ENCODE data around the gene LYRM9.
"Not testable (repeated sequence)": the region's sequence is repeated elsewhere in the genome, so short reads cannot be mapped to it uniquely, and the experiment has no call there.

LYRM9 gene

DNA sequence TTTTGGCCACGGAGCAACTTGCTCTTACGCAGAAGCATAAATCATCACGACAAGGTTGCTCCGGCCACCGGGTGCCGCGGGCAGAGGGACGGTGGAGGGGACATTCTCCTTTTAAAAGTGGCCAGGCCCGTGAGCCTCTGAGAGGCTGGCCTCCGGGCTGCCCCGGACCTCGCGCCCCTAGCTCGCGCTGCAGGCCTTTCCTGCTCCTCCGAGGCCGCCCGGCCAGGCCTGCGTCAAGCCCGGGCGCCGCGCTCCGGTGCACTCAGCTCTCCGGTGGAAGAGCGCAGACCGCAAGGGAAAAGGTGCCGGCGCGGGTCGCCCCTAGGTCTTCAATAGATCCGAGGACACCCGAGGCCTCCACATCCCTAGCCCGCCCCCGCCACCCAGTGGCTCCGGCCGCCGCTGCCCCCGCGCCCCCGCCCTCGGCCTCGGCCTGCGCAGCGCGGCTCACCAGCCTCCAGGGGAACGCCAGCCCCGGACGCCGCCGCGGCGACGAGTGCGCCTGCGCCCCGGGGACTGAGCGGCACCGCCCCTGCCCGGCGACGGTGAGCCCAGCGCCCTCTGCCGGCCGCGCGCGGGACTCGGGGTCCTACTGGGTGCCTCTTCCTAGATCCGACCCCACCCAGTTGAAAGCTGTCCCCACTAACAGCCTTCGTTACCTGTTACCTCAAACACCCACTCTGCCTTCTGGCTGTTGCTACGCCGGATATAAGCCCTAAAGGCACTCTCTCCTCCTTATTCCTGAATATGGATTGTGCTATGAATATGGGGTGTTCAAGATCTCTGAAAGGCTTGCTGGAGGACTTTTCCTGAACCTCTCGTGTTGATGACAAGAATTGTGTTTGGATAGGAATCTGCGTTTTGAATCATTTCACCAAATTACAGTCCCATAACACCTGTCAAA lies at the start of gene LYRM9:
TSS of gene LYRM9 (minus strand) at position 500 of the 904 bp plus-strand sequence. CDS start 10,671 bp downstream, outside the sequence.
- DNase-seq (ENCODE audit: low read depth): peak; percentile 85

DNA sequence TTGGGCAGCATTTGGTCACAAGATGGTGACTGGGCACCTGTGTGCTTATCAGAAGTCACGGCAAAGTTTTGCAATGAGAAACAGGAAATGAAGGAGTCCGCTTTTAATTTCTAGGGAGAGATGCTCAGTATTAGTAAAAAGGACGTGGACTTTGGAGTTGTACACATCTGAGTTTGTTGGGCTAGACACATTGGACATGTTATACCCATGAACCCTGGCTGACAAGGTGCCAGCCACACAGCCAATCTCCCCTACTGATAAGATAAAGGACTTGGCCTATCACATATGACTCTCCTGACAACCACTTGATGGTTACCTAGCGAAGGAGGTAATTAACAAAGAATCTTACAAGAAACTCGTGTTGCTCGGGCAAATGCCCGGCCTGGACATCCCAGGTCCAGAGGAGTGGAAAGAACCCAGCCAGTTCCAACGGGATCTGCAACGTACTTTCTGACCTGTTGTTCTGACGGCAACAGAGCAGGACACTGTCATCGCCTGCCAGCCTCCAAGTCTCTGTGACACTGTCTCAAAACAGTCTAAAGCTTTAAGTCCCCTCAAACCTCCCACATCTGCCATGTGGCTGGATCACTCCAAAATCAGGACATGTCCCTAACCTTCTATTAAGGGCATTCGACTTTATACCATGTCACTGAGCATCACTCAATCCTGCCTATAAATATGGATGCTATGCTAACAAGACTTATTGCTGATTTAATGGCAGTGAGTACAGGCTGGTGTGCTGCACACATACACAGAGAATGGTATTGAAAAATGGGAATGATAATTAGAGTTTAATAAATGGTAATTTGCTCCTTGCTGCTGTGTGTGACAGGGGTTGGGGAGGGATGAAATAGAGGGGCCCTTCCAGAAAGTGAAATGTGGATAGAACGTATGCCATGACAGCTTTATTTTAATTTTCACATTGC lies 47.6 kb upstream of the LYRM9 start:
- DNase-seq (ENCODE audit: low read depth): no peak

DNA sequence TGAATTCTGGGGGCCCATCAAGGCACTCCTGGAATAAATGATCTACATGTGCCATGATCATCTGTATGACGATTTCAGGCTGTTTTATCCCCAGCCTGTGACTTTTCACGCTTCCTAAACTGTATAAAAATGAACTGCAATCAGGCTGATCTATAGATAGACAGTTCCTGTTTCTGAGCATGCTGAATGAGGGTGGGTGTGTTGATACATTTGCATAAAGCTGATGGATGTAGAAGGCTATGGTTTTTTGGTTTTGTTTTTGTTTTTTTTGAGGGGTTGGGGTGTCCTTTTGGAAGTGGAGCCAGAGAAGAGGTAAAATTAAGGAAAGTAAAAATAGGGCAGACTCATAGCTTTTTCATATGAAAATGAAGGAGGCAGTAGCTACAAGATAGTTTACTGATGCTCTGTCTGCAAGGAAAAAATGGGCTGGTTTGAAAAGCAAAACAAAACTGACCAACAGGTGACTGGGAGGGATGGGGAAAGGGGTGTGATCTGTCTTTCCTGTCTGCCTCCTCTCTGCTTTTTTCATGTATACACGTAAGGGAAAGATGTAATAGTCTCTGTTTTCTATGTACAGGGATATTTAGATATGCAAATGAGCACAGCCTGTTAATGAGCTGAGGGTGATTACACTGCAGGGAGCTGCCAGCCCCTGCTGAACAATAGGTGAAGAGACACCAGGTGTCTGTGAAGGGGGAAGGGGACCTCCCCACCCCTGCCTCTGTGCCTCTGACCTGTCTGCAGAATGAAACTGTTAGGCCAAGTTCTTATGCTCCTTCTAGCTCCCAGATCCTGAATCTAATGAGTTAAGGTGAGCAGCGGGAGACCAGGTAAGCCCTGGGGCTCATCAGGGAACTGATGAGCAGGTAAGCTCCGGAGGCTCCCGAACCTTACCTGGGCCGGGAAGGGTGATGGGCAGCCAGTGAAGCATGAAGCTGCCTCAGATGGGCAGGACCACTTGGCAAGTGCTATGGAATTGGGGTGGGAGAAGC lies 46.6 kb upstream of the LYRM9 start:
- DNase-seq (ENCODE audit: low read depth): no peak

DNA sequence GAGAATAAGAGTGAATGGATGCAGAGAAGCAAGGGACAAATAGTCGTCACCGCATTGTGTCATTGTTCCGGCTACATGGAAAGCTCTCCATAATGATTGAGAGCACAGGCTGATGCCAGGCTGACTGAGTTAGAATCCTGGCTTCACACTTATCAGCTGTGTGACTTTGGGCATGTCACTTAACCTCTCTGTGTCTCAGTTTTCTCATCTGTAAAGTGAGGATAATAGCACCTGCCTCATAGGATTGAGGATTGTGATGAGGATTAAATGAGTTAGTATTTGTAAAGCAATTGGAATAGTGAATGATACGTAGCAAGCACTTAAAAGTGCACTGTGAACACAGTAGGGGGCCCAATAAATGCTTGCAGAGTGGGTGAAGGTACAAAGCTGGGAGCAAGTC lies 45.7 kb upstream of the LYRM9 start:
- no peak for DNase-seq (ENCODE audit: low read depth)

DNA sequence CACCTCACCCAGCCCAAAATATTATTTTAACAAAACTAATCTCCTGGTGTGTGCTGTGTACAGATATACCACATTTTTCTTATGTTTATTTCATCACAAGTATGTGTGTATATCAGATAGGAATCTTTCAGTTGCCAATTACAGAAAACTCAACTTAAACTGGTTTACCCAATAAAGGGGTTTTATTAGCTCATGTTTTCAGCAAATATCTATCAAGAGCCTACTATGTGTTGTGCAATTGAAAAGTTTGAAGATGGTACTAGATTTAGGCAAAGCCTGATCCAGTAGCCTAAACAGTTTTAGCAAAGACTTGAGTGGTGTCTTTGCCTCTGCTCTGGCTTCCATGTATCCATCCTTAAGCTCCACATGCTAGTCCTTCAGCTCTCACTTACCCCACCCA lies 45.1 kb upstream of the LYRM9 start:
- DNase-seq (ENCODE audit: low read depth): no peak

DNA sequence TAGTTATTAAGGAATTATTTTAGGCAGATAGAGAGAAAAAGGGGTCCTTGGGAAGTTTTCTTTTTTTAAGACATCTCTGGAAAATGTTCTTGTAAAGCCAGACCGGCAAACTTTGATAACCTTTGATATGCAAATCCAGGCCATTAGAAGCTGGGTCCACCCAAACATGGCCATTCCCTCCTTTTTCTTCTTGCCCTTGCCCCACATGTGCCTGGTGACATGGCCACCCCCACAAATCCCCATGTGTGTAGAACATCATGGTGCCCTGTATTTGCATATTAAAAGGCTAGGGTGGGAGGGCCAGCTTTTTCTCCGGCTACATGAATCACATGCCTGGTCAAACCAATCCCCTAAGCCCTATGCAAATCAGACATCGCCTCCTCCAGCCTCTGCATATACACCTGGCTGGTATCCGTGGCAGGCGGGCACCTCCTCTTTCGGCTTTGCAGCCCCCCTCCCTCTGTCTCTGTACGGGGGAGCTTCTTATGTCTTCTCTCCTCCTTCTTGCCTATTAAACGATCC lies 43.9 kb upstream of the LYRM9 start:
- DNase-seq (ENCODE audit: low read depth): no peak

DNA sequence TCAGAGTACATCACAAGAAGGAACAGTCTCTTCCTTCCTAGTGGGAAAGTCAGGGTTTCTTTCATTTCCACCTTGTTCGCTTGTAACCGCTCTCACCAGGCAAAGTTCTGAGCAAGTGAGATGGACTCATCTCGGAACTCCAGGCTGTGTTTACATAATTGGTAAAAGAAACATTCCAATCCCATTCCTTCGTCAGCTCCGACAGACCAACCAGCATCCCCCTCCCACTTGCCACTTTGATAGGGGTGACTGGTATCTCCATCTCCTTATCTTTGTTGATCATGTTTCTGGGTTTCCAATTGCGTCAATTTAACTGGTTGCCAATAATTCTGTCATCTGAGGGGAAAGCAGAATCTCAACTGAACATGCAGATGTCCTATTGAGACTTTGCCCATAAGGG lies 36.8 kb upstream of the LYRM9 start:
- DNase-seq (ENCODE audit: low read depth): no peak

DNA sequence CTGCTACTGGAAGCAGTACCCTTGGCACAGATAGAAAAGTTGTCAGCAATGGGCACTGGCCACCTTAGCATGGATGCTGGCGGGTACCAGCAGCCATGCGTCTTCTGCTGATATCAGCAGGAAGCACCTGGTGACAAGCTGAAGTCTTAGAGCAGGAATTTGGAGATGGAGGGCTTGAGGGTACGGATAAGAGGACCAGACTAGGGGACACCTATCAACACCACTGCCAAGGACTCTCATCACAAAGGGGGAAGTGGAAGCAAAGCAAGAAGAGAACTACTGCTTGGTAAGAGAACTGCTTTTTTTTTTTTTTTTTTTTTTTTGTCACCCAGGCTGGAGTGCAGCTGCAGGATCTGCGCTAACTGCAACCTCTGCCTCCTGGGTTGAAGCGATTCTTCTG lies 35.4 kb upstream of the LYRM9 start:
- DNase-seq (ENCODE audit: low read depth): no peak

DNA sequence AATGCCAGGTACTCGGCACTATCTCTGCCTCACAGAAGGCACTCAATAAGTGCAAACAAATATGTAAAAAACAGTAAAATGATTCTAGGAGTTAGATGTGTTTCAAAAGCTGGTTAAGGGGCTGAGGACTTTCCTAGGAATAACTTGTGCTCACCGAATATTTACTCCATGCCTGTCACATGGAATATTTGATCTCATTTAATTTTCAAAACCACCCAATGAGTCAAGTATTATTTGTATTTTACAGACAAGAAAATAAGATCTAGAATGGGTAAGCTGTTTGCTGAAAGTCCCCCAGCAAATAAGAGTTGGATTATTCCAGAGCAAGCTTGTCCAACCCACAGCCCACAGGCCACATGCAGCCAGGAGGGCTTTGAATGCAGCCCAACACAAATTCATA lies 34.6 kb upstream of the LYRM9 start:
- no peak for DNase-seq (ENCODE audit: low read depth)

DNA sequence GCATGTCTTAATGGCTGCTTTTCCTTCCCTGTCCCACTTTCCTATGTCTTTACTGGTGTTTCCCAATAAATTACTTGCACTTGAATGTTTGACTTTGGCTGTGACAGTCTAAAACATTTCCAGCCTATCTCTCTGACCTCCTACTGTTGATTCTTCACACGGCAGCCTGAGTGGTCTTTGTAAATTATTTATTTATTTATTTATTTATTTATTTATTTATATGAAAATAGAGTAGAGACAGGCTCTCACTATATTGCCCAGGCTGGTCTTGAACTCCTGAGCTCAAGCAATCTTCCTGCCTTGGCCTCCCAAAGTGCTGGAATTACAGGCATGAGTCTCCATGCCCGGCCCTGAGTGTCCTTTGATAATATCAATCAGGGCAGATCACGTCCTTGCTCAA lies 28.4 kb upstream of the LYRM9 start:
- DNase-seq (ENCODE audit: low read depth): no peak

DNA sequence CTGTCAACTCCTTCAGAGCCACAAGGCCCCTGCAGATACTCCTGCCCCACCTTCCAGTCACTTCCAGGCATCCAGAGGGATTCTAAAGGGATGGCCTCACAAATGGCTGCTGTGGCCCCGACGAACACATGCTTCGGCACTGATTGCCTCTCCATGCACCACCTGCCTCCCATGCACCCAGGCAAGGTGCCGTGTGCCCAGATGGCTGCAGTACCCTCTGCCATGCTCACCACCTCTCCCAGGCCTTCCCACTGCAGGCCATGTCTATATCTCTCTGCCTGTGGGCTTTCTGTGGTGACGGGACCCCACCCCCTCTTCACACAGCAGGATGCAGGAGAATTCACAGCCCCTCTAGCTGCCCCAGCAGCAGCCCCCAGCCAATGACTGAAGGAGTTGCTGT lies 27.9 kb upstream of the LYRM9 start:
- DNase-seq (ENCODE audit: low read depth): no peak

DNA sequence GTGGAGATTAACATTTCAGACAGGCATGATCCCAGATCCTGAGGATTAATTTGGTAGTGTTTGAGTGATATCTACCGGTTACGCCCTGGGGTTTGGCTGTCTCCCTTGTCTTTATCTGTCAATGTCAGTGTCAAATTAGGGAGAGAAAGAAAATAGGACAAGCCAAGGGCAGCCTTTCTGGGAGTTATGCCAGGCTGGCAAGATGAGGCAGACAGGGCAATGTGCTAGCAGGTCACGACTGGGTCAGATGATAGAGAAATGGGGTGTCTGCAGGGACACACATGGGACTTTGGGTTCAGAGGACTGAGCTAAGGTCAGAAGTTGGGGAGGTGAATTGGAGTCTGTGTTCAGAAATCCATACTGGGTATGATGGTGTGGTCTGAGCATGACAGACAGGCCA lies 27.4 kb upstream of the LYRM9 start:
- DNase-seq (ENCODE audit: low read depth): no peak

DNA sequence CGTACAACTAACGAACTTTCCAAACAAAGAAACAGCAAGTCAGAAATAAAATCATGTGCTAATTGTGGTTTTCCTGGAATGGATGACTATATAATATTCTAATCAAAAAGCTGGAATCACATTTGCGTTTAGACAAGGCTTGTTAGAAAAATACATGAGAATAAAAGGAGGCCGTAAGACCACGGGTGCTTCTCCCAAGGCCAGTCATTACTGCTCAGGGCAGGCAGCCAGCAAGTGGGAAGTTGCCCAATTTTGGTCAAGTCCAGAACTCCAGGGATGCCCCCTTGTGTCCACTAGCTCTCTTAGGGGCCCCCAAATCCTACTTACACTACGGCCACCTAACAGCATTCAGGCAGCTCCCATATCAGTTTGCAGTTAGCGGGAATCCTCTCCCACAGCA lies 25.9 kb upstream of the LYRM9 start:
- DNase-seq (ENCODE audit: low read depth): no peak

DNA sequence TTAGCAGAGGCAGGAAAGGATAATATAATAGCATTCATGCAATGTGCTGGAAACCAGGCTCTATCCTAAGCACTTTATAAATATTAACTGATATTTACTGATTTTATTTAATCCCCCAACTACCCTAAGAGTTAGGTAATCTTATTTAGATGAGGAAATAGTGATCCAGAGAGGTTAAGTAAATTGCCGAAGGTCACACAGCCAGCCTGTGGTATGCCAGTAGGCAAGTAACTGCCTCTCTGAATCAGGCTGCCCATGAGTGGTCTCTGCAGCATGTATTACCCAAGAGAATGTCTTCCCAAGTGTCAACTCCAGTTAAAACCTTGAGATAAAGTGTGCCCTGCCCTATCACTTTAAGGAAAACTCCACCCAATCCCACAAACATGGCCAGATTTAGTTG lies 25.3 kb upstream of the LYRM9 start:
- no peak for DNase-seq (ENCODE audit: low read depth)

DNA sequence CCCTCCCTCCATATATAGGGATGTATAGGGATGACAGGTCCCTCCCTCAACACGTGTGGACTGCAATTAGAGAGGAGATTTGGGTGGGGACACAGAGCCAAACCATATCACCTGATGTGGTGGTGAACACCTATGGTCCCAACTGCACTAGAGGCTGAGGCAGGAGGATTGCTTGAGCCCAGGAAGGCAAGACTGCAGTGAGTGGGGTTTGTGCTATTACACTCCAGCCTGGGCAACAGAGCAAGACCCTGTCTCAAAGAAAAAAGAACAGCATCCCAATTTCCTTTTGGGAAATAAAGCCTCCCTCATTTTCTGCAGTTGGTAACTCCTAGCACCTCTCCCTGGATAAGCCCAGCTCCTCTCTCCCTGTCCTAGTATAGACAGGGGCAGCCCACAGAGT lies 23.8 kb upstream of the LYRM9 start:
- DNase-seq (ENCODE audit: low read depth): no peak

DNA sequence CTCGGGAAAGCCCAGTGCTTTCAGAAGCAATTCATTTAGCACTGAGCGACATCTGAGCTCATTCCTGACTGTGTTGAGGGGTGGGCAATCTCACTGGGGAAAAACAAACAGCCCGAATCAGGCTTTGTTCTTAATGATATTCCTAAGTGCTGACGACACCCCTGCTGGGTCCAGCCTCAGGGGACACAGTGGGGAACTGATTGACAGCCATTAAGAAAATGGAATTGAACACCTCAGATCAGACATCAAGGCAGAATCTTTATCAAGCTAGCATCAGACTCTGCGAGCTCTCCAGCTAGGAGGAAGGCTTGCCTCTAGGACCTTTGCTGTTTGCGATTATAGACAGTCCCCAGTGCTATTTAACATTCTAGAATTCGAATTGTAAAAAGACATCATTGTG lies 22.5 kb upstream of the LYRM9 start:
- DNase-seq (ENCODE audit: low read depth): no peak

DNA sequence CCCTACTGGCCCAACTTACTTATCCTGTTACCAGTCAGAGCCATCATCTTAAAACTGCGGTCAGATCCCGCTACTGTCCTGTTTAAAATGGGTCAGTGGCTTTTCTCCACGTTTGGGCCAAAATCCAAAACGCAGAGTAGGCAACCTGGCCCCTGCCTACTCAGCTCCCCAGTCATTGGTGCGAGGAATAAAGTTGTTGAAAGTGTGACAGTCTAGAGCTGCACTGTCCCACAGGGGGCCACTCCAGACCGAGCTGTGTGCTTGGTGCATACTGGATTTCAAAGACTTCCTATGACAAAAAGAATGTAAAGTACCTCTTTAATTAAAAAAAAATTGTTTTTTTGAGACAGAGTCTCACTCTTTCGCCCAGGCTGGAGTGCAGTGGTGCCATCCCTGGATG lies 21.2 kb upstream of the LYRM9 start:
- DNase-seq (ENCODE audit: low read depth): no peak

DNA sequence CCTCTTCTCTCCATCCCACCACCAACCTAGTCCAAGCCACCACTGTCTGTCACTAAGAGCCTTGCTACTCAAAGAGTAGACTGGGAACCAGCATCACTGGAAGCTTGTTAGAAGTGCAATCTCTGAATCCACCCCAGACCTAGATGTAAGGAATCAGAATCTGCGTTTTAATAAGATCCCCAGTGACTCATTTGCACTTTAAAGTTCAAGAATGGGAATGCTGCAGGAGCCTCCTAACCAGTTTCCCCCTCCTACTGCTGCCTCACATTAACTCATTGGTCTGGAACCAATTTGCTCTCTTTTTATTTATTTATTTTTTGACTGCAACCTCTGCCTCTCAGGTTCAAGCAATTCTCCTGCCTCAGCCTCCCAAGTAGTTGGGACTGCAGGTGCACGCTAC lies 19.8 kb upstream of the LYRM9 start:
- DNase-seq (ENCODE audit: low read depth): no peak

DNA sequence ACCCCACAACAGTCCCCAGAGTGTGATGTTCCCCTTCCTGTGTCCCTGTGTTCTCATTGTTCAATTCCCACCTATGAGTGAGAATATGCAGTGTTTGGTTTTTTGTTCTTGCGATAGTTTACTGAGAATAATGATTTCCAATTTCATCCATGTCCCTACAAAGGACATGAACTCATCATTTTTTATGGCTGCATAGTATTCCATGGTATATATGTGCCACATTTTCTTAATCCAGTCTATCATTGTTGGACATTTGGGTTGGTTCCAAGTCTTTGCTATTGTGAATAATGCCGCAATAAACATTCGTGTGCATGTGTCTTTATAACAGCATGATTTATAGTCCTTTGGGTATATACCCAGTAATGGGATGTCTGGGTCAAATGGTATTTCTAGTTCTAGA lies 19.1 kb upstream of the LYRM9 start:
- not testable (repeated sequence) for DNase-seq (ENCODE audit: low read depth)

DNA sequence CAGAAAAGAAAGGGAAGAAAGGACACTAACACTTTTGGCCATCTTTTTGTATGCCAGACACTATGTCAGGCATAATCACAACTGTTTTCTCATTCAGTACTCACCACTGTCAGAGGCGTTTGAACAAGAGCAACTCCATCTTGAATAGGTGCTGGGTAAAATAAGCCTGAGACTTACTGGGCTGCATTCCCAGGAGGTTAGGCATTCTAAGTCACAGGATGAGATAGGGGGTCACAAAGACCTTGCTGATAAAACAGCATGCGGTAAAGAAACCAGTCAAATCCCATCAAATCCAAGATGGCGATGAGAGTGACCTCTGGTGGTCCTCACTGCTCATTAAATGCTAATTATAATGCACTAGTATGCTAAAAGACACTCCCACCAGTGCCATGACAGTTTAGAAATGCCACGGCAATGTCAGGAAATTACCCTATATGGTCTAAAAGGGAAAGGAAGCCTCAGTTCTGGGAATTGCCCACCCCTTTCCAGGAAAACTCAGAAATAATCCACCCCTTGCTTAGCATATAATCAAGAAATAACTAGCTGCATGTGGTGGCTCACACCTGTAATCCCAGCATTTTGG lies 14.9 kb upstream of the LYRM9 start:
- DNase-seq (ENCODE audit: low read depth): no peak

DNA sequence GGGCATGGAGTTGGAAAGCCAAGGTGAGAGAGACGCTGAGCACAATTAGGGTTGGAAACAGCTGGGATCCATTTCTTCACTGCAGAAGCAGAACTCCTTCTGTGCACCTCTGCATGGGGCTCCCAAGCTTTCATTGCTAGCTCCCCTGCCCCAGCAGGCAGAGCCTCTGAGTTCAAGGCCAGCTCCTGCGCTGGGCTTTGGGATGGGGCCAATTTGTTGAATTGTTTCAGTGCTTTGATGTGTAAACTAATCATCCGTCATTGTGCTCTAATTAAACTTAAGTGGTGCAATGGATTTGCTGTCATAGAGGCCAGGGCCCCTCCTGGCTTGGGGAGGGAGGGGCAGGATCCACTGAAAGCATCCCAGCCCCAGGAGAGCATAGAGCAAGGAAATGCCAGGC lies 13.5 kb upstream of the LYRM9 start:
- DNase-seq (ENCODE audit: low read depth): no peak
